Ovary (tissue), 3 donors: Measurements from ENCODE around the gene BACH2.

ENCODE experiments used
- CTCF ChIP-seq, 3 donors: fragments of 450-650 bp in 2 of 3; fragments of 200-600 bp in 1 of 3; IDR thresholded peaks; one replicate each; pipeline versions ENCODE4 v1.5.1 to v1.8.0; 2016 to 2022; ENCODE audit warnings: antibody characterized with exemption in 3 of 3, mild to moderate bottlenecking in 1 of 3
- EP300 ChIP-seq: sonication (generic); formaldehyde crosslinking; IDR thresholded peaks from one replicate; pipeline ENCODE4 v1.6.1; 2017; ENCODE audit warnings: antibody characterized with exemption
- POLR2A ChIP-seq: fragments of 450-650 bp; IDR thresholded peaks from one replicate; pipeline ENCODE4 v1.6.1; 2017; ENCODE audit warnings: antibody characterized with exemption, mild to moderate bottlenecking, moderate library complexity
- donor health status: DM: no; HTN: no; CAD: no.

- TF ChIP-seq CTCF (IDR thresholded peaks at IDR 0.05), result peak in 1 of 3 donors; percentile 14
- peak; percentile 38 for TF ChIP-seq POLR2A
- TF ChIP-seq EP300, result no peak
Measured at GRCh38 chr6:90295854-90296340, 746 bp downstream of the BACH2 start.
